Smooth muscle cell (in vitro differentiated cells): ENCODE measurements around the gene RSPH10B2. TPM values are rescaled to one million over a fixed set of nuclear protein-coding genes. Genes with fewer than 3 reads are reported as not detected.
"Not testable (repeated sequence)": the region's sequence is repeated elsewhere in the genome, so short reads cannot be mapped to it uniquely, and the experiment has no call there.

Experiments used
- DNase-seq: peaks from one replicate; lab custom pipeline; 2025; ENCODE audit not compliant: unreplicated experiment; lab: John Stamatoyannopoulos, UW
- H2AFZ ChIP-seq: fragments of 200-600 bp; sonication (generic); 2 replicates; pipeline ENCODE4 v1.6.0; 2016; ENCODE audit warnings: antibody characterized with exemption, low read depth, mild to moderate bottlenecking
- H3F3A ChIP-seq: fragments of 200-600 bp; sonication (generic); 2 replicates; pipeline ENCODE4 v1.6.0; 2017; ENCODE audit warnings: antibody characterized with exemption, low read depth
- H3K27ac ChIP-seq: fragments of 200-600 bp; sonication (generic); 2 replicates; pipeline ENCODE4 v1.5.1; 2016; ENCODE audit warnings: low read depth, mild to moderate bottlenecking
- H3K27me3 ChIP-seq: fragments of 200-600 bp; sonication (generic); 2 replicates; pipeline ENCODE4 v1.6.1; 2016; ENCODE audit warnings: low read depth, mild to moderate bottlenecking
- H3K36me3 ChIP-seq: fragments of 200-600 bp; sonication (generic); 2 replicates; pipeline ENCODE4 v1.5.1; 2016; ENCODE audit warnings: low read depth
- H3K4me1 ChIP-seq: fragments of 200-600 bp; sonication (generic); 2 replicates; pipeline ENCODE4 v1.5.1; 2016; ENCODE audit warnings: low read depth
- H3K4me2 ChIP-seq: fragments of 200-600 bp; sonication (generic); 2 replicates; pipeline ENCODE4 v1.6.0; 2016; ENCODE audit warnings: mild to moderate bottlenecking
- H3K4me3 ChIP-seq: fragments of 200-600 bp; sonication (generic); 2 replicates; pipeline ENCODE4 v1.5.1; 2016; ENCODE audit warnings: mild to moderate bottlenecking
- H3K79me2 ChIP-seq: fragments of 200-600 bp; sonication (generic); 2 replicates; pipeline ENCODE4 v1.6.0; 2016; ENCODE audit warnings: low read depth, mild to moderate bottlenecking
- H3K9ac ChIP-seq: fragments of 200-600 bp; sonication (generic); 2 replicates; pipeline ENCODE4 v1.6.0; 2016; ENCODE audit warnings: low read depth
- H3K9me3 ChIP-seq: fragments of 200-600 bp; sonication (generic); replicated peaks from 2 replicates; pipeline ENCODE4 v1.5.1; 2016; ENCODE audit warnings: low read depth
- H4K20me1 ChIP-seq: fragments of 200-600 bp; sonication (generic); 2 replicates; pipeline ENCODE4 v1.6.0; 2016; ENCODE audit warnings: low read depth
- WGBS: methylation state at CpG from one replicate; pipeline ENCODE4 v1.1.7; 2016; ENCODE audit warnings: low lambda C conversion rate; 5-methylcytosine and 5-hydroxymethylcytosine counted together
- polyA plus RNA-seq: library from polyadenylated mRNA; unstranded; fragments of >200 nt; fragmentation: Nextera tagmentation; extraction: Ambion mirVana; gene quantifications from 2 replicates; pipeline ENCODE4 v1.2.1, GENCODE V29; 2016
- total RNA-seq: library from RNA; depleted of rRNA; stranded (reverse); fragments of >200 nt; gene quantifications from 2 replicates; pipeline ENCODE4 v1.2.3, GENCODE V29; 2014
- TF ChIP-seq, protein P1 (sequence below): fragments of 200-600 bp; sonication (generic); IDR thresholded peaks from 2 replicates; pipeline ENCODE4 v1.5.1; 2017; ENCODE audit warnings: borderline replicate concordance, mild to moderate bottlenecking, antibody characterized with exemption; ENCODE audit not compliant: insufficient read depth, poor library complexity, severe bottlenecking

The RSPH10B2 gene
- total and polyA plus RNA-seq, 2 experiments from 2014 or later: 1.3 TPM; not detected in 1

- H3K79me2 ChIP-seq: peaks cover 19% of the 10 kb centered on the region
- no peak overlapping the region for H3K4me3 ChIP-seq
- H3F3A ChIP-seq: peaks cover 6% of the 10 kb centered on the region
- no peak overlapping the region for H2AFZ ChIP-seq
- H3K9ac ChIP-seq: no peak overlapping the region
- H4K20me1 ChIP-seq: peaks cover 14% of the 10 kb centered on the region
- peaks cover 11% of the 10 kb centered on the region for H3K4me1 ChIP-seq
- WGBS: 91% methylated on average over 6 of the region's 6 CpGs
- no peaks in the 10 kb centered on the region for H3K9me3 ChIP-seq
- H3K27ac ChIP-seq: no peak overlapping the region
- no peak overlapping the region for H3K4me2 ChIP-seq
- peaks cover 17% of the 10 kb centered on the region for H3K27me3 ChIP-seq
- TF ChIP-seq, protein P1, sequence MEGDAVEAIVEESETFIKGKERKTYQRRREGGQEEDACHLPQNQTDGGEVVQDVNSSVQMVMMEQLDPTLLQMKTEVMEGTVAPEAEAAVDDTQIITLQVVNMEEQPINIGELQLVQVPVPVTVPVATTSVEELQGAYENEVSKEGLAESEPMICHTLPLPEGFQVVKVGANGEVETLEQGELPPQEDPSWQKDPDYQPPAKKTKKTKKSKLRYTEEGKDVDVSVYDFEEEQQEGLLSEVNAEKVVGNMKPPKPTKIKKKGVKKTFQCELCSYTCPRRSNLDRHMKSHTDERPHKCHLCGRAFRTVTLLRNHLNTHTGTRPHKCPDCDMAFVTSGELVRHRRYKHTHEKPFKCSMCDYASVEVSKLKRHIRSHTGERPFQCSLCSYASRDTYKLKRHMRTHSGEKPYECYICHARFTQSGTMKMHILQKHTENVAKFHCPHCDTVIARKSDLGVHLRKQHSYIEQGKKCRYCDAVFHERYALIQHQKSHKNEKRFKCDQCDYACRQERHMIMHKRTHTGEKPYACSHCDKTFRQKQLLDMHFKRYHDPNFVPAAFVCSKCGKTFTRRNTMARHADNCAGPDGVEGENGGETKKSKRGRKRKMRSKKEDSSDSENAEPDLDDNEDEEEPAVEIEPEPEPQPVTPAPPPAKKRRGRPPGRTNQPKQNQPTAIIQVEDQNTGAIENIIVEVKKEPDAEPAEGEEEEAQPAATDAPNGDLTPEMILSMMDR: no peak
- DNase-seq: no peak
- peaks cover 5% of the 10 kb centered on the region for H3K36me3 ChIP-seq
Observed at GRCh38 chr7:6709808-6710207, 44.1 kb upstream of the RSPH10B2 start.

DNA sequence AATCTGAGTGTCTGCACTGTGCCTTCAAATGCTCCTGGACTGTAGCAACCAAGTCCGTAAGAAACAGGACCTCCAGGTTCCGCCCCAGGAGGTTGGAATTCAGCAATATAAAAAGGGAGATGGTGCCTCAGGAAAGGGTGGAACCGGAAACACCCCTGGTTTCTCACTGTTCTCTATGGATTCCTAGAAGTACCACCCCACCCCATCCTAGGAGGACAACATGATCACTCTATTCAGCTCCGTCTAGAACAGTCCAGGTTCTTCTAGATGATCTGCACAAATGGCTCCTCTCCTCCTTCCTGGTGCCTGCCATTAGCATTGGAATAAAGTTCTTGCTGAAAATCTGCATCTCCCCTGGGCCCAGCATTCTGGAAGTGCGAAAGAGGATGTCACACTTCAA lies 39.5 kb upstream of the RSPH10B2 start:
- Histone ChIP-seq H3K9me3 (no peaks in the 10 kb centered on the region), H3K9ac (no peak overlapping the region), H3F3A (no peaks in the 10 kb centered on the region), H4K20me1 (no peaks in the 10 kb centered on the region), H3K4me1 (no peaks in the 10 kb centered on the region), H3K4me2 (no peak overlapping the region), H3K27ac (no peak overlapping the region), H3K27me3 (peaks cover 7% of the 10 kb centered on the region), H3K4me3 (no peak overlapping the region), H2AFZ (no peak overlapping the region), H3K36me3 (no peaks in the 10 kb centered on the region), H3K79me2 (no peaks in the 10 kb centered on the region)
- TF ChIP-seq, protein P1: no peak
- WGBS: 84% methylated on average over 5 of the region's 5 CpGs
- DNase-seq: no peak

DNA sequence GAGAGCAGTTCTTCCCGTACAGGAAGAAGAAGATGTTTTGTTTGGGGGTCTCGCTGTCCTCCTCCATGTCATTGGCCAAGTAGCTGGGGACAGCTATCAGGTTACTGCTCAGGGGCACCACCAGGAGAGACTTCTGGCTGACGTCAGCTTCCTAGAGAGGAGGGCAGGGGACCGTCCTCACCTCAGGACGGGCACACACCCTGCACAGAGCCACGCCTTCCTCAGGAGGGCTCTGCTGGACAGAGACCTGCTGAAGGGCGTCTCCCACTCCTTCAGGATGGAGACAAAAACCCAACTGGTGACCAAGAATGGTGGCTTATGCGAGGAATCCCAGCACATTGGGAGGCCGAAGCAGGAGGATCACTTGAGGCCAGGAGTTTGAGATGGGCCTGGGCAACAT lies 38.0 kb upstream of the RSPH10B2 start:
- H3K27ac ChIP-seq, DNase-seq, H3F3A ChIP-seq, H3K36me3 ChIP-seq, H3K4me3 ChIP-seq, H3K9ac ChIP-seq, H3K4me2 ChIP-seq, H3K4me1 ChIP-seq, H2AFZ ChIP-seq, H3K9me3 ChIP-seq, H3K79me2 ChIP-seq, H3K27me3 ChIP-seq, H4K20me1 ChIP-seq: not testable (repeated sequence)
- 86% methylated on average over 9 of the region's 9 CpGs for WGBS

DNA sequence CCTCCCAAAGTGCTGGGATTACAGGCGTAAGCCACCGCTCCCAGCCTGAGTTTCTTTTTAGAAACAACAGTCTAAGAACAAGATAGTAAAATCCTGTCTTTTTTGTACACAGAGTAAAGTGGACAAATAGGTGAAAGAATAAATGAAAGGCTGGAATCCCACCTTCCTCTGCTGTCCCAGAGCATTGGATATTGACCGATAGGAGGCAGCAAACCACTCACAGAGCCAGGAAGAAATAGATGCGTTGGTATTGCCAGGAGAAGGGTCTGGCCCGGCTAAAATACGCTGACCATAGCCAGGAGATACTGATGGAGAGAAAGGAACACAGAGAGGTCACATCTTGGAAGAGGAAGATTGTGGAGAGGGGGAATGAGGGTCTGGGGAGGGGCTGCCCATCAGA lies 35.8 kb upstream of the RSPH10B2 start:
- DNase-seq: no peak
- peaks cover 7% of the 10 kb centered on the region for H3K27me3 ChIP-seq
- TF ChIP-seq, protein P1: no peak
- no peaks in the 10 kb centered on the region for H3F3A ChIP-seq
- H3K27ac ChIP-seq: no peak overlapping the region
- H3K79me2 ChIP-seq: no peaks in the 10 kb centered on the region
- H3K4me1 ChIP-seq: no peaks in the 10 kb centered on the region
- H3K4me3 ChIP-seq: no peak overlapping the region
- H3K4me2 ChIP-seq: no peak overlapping the region
- no peaks in the 10 kb centered on the region for H3K36me3 ChIP-seq
- no peaks in the 10 kb centered on the region for H4K20me1 ChIP-seq
- no peak overlapping the region for H3K9ac ChIP-seq
- 68% methylated on average over 6 of the region's 6 CpGs for WGBS
- no peaks in the 10 kb centered on the region for H3K9me3 ChIP-seq
- H2AFZ ChIP-seq: no peak overlapping the region

GRCh38 chr7:6724351-6724750 lies 29.6 kb upstream of the RSPH10B2 start:
- not testable (repeated sequence) for H4K20me1 ChIP-seq, H3K4me3 ChIP-seq, H3K27ac ChIP-seq, H3K36me3 ChIP-seq, H3F3A ChIP-seq, H3K27me3 ChIP-seq, DNase-seq, H3K79me2 ChIP-seq, H3K4me2 ChIP-seq, H2AFZ ChIP-seq, H3K9me3 ChIP-seq, H3K9ac ChIP-seq, H3K4me1 ChIP-seq
- 81% methylated on average over 4 of the region's 4 CpGs for WGBS
